A673 (cell line): Measurements from ENCODE around the gene LUZP1.

Source experiments
- EZH2 ChIP-seq: fragments of 200-600 bp; sonication (generic); IDR thresholded peaks from 2 replicates; pipeline ENCODE4 v1.6.1; 2017; ENCODE audit warnings: borderline replicate concordance, low read depth, mild to moderate bottlenecking, mixed read lengths, antibody characterized with exemption, low read length; ENCODE audit not compliant: poor library complexity, severe bottlenecking
- TF ChIP-seq, protein P1 (sequence below): fragments of 300-800, 200-600 bp; sonication (generic); conservative IDR thresholded peaks from 2 replicates; pipeline ENCODE4 v1.5.1; 2017; ENCODE audit warnings: low read depth, mild to moderate bottlenecking, antibody characterized with exemption, low read length, moderate library complexity, mixed read lengths

DNA sequence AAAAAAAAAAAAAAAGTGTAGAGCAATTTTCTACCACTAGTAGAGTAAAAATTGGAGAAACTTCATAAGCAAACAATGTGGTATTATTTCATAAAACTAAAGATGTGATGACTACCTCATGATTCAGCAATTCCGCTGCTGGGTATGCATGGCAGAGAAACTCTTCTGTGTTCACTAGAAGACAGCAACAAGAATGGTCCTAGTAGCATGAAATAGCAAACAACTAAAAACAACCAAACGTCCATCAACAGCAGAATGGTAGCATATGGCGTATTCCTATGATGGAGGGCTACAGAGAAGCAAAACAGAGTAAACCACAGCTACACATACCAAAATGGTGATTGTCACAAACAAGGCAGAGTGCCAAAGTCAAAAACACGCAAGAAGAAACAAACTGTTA lies 29.7 kb upstream of the LUZP1 start:
- TF ChIP-seq, protein P1, sequence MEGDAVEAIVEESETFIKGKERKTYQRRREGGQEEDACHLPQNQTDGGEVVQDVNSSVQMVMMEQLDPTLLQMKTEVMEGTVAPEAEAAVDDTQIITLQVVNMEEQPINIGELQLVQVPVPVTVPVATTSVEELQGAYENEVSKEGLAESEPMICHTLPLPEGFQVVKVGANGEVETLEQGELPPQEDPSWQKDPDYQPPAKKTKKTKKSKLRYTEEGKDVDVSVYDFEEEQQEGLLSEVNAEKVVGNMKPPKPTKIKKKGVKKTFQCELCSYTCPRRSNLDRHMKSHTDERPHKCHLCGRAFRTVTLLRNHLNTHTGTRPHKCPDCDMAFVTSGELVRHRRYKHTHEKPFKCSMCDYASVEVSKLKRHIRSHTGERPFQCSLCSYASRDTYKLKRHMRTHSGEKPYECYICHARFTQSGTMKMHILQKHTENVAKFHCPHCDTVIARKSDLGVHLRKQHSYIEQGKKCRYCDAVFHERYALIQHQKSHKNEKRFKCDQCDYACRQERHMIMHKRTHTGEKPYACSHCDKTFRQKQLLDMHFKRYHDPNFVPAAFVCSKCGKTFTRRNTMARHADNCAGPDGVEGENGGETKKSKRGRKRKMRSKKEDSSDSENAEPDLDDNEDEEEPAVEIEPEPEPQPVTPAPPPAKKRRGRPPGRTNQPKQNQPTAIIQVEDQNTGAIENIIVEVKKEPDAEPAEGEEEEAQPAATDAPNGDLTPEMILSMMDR: no peak
- no peak for TF ChIP-seq EZH2
